ENCODE data around the gene PGAP3. TPM values are rescaled to one million over a fixed set of nuclear protein-coding genes. Genes with fewer than 3 reads are reported as not detected.

PGAP3 gene
- total and polyA plus RNA-seq, 4 donors: 9.7 to 30.4 (median 25.9) TPM

GRCh38 chr17:39632153-39632941 is 55.5 kb downstream of the PGAP3 start:
- peak overlapping the region; percentile 85 for H3K27ac ChIP-seq (ENCODE audit: low read depth, low read length)
- WGBS (ENCODE audit: insufficient coverage): 23% methylated on average over 10 of the region's 13 CpGs
- no peak overlapping the region for H3K4me3 ChIP-seq (ENCODE audit: low read depth, low read length)
- peak in 3 of 6 donors; percentile 60 to 87 (median 82) for DNase-seq (ENCODE audit: low read depth in 4 of 6, low spot score in 6 of 6)
- peaks cover 11% of the 10 kb centered on the region for H3K36me3 ChIP-seq (ENCODE audit: control insufficient read depth, insufficient read depth, low read length)
- peaks cover 68% of the 10 kb centered on the region for H3K4me1 ChIP-seq (ENCODE audit: control insufficient read depth, insufficient read depth, low read length)
- H3K27me3 ChIP-seq (ENCODE audit: control insufficient read depth, insufficient read depth, low read length): peaks cover 14% of the 10 kb centered on the region
- H3K9me3 ChIP-seq (ENCODE audit: control insufficient read depth, insufficient read depth, low read length): no peaks in the 10 kb centered on the region

- Histone ChIP-seq H3K4me1 (ENCODE audit: control insufficient read depth, insufficient read depth, low read length) (peaks cover 71% of the 10 kb centered on the region), H3K27ac (ENCODE audit: low read depth, low read length) (no peak overlapping the region), H3K4me3 (ENCODE audit: low read depth, low read length) (no peak overlapping the region), H3K9me3 (ENCODE audit: control insufficient read depth, insufficient read depth, low read length) (no peaks in the 10 kb centered on the region), H3K27me3 (ENCODE audit: control insufficient read depth, insufficient read depth, low read length) (peaks cover 21% of the 10 kb centered on the region), H3K36me3 (ENCODE audit: control insufficient read depth, insufficient read depth, low read length) (peaks cover 11% of the 10 kb centered on the region)
- no peak for DNase-seq (ENCODE audit: low read depth in 4 of 6, low spot score in 6 of 6)
- 63% methylated on average over 4 of the region's 6 CpGs for WGBS (ENCODE audit: insufficient coverage)
Measured at GRCh38 chr17:39631403-39631802, 56.5 kb downstream of the PGAP3 start.

- Histone ChIP-seq H3K27me3 (ENCODE audit: control insufficient read depth, insufficient read depth, low read length) (peaks cover 29% of the 10 kb centered on the region), H3K9me3 (ENCODE audit: control insufficient read depth, insufficient read depth, low read length) (no peaks in the 10 kb centered on the region), H3K4me3 (ENCODE audit: low read depth, low read length) (no peak overlapping the region), H3K4me1 (ENCODE audit: control insufficient read depth, insufficient read depth, low read length) (peaks cover 84% of the 10 kb centered on the region), H3K27ac (ENCODE audit: low read depth, low read length) (no peak overlapping the region), H3K36me3 (ENCODE audit: control insufficient read depth, insufficient read depth, low read length) (peaks cover 8% of the 10 kb centered on the region)
- DNase-seq (ENCODE audit: low read depth in 4 of 6, low spot score in 6 of 6): no peak
- 71% methylated on average over 8 of the region's 12 CpGs for WGBS (ENCODE audit: insufficient coverage)
Measured at GRCh38 chr17:39629898-39630297, 58.0 kb downstream of the PGAP3 start.

DNA sequence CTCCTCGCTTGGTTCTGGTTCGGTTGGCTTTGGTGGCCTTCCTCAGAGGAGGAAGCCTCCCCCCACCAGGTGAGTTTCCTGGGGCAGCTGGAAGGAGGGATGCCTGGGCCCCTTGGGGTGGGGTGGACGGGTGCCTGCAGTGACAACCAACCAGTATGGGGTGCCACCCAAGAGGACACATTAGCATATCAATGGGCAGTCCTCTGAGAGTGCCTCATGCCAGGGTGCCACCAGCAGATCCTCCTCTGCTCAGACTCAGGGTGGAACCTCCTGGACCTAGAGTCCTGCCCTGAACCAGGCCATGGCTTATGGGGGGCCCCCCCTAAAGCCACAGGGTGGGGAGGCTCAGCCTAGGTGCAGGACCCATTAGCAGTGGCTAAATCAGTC is 58.4 kb downstream of the PGAP3 start:
- no peaks in the 10 kb centered on the region for H3K9me3 ChIP-seq (ENCODE audit: control insufficient read depth, insufficient read depth, low read length)
- no peak overlapping the region for H3K27ac ChIP-seq (ENCODE audit: low read depth, low read length)
- no peak for DNase-seq (ENCODE audit: low read depth in 4 of 6, low spot score in 6 of 6)
- H3K36me3 ChIP-seq (ENCODE audit: control insufficient read depth, insufficient read depth, low read length): peaks cover 8% of the 10 kb centered on the region
- no peak overlapping the region for H3K4me3 ChIP-seq (ENCODE audit: low read depth, low read length)
- H3K4me1 ChIP-seq (ENCODE audit: control insufficient read depth, insufficient read depth, low read length): peaks cover 83% of the 10 kb centered on the region
- H3K27me3 ChIP-seq (ENCODE audit: control insufficient read depth, insufficient read depth, low read length): peaks cover 32% of the 10 kb centered on the region
- WGBS (ENCODE audit: insufficient coverage): 67% methylated on average over 1 of the region's 3 CpGs

DNA sequence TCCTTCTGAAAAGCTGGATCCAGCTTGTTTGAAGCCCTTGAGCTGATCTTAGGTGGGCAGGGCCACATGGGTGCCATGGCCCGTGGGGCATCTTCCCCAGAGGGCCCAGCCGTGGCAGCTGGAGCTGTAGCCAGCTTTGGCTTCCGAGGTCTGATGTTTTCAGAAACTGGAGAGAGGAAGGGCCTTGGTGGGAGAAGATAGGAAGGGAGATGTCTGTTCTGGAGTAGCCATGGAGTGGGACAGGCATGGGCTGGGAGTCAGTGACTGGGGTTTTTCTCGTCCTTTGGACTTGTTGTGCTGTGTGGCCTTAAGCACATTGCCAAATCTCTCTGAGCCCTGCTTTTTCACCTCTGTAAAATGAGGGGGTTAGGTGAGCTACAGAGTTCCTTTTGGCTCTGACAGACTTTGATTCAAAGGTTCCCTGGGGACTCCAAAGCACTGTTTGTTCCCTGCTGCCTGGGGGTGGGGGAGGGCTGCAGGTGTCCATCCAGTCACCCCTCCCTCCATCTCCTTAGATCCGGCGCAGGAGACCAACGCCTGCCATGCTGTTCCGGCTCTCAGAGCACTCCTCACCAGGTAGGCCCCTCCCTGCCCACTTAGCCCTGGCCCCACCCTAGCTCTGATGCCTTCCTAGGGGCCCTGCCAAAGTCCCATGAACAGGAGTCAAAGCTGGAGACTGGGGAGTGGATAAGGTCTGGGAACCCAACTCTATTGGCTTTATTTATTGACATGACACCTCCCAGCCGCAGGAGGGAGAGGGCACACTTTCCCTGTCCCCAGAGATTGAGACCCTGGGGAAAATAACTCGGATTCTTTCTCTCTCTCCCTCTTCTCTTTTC is 59.0 kb downstream of the PGAP3 start:
- WGBS (ENCODE audit: insufficient coverage): 50% methylated on average over 4 of the region's 10 CpGs
- Histone ChIP-seq H3K4me1 (ENCODE audit: control insufficient read depth, insufficient read depth, low read length) (peaks cover 78% of the 10 kb centered on the region), H3K9me3 (ENCODE audit: control insufficient read depth, insufficient read depth, low read length) (no peaks in the 10 kb centered on the region), H3K36me3 (ENCODE audit: control insufficient read depth, insufficient read depth, low read length) (peaks cover 8% of the 10 kb centered on the region), H3K27ac (ENCODE audit: low read depth, low read length) (no peak overlapping the region), H3K27me3 (ENCODE audit: control insufficient read depth, insufficient read depth, low read length) (peaks cover 32% of the 10 kb centered on the region), H3K4me3 (ENCODE audit: low read depth, low read length) (peak overlapping the region; percentile 51)
- no peak for DNase-seq (ENCODE audit: low read depth in 4 of 6, low spot score in 6 of 6)

GRCh38 chr17:39627712-39628516 is 59.9 kb downstream of the PGAP3 start:
- Histone ChIP-seq H3K36me3 (ENCODE audit: control insufficient read depth, insufficient read depth, low read length) (peaks cover 8% of the 10 kb centered on the region), H3K9me3 (ENCODE audit: control insufficient read depth, insufficient read depth, low read length) (no peaks in the 10 kb centered on the region), H3K4me3 (ENCODE audit: low read depth, low read length) (peak overlapping the region; percentile 51), H3K27me3 (ENCODE audit: control insufficient read depth, insufficient read depth, low read length) (peaks cover 32% of the 10 kb centered on the region), H3K27ac (ENCODE audit: low read depth, low read length) (no peak overlapping the region), H3K4me1 (ENCODE audit: control insufficient read depth, insufficient read depth, low read length) (peaks cover 76% of the 10 kb centered on the region)
- 15% methylated on average over 12 of the region's 16 CpGs for WGBS (ENCODE audit: insufficient coverage)
- DNase-seq (ENCODE audit: low read depth in 4 of 6, low spot score in 6 of 6): no peak

DNA sequence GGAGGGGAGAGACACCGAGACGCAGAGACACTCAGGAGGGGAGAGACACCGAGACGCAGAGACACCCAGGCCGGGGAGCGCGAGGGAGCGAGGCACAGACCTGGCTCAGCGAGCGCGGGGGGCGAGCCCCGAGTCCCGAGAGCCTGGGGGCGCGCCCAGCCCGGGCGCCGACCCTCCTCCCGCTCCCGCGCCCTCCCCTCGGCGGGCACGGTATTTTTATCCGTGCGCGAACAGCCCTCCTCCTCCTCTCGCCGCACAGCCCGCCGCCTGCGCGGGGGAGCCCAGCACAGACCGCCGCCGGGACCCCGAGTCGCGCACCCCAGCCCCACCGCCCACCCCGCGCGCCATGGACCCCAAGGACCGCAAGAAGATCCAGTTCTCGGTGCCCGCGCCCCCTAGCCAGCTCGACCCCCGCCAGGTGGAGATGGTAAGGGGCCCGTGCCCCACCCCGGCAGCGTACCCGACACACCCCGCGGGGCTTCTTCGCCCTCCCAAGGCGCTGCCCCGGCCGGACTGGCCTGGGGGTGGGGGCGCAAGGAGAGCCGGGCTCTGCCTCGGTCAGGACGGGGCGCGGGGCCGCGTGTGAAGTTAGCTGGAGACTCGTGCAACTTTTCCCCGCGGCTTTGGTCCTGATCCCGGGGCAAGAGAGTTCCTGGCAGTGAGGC is 60.7 kb downstream of the PGAP3 start:
- H3K27me3 ChIP-seq (ENCODE audit: control insufficient read depth, insufficient read depth, low read length): peaks cover 32% of the 10 kb centered on the region
- H3K4me1 ChIP-seq (ENCODE audit: control insufficient read depth, insufficient read depth, low read length): peaks cover 71% of the 10 kb centered on the region
- peak overlapping the region; percentile 51 for H3K4me3 ChIP-seq (ENCODE audit: low read depth, low read length)
- peaks cover 8% of the 10 kb centered on the region for H3K36me3 ChIP-seq (ENCODE audit: control insufficient read depth, insufficient read depth, low read length)
- H3K27ac ChIP-seq (ENCODE audit: low read depth, low read length): no peak overlapping the region
- under 1% methylated on average over 72 of the region's 72 CpGs for WGBS (ENCODE audit: insufficient coverage)
- no peak for DNase-seq (ENCODE audit: low read depth in 4 of 6, low spot score in 6 of 6)
- H3K9me3 ChIP-seq (ENCODE audit: control insufficient read depth, insufficient read depth, low read length): no peaks in the 10 kb centered on the region

GRCh38 chr17:39626171-39627046 is 61.4 kb downstream of the PGAP3 start, which contains the start of gene PPP1R1B:
Gene PPP1R1B, plus strand, starts transcription at chr17:39626952. Its CDS starts 441 bp downstream, at chr17:39627393.
- no peak within 1 kb of the TSS for H3K27ac ChIP-seq (ENCODE audit: low read depth, low read length)
- peak in 2 of 6 donors; percentile 68 to 84 for DNase-seq (ENCODE audit: low read depth in 4 of 6, low spot score in 6 of 6)
- peaks cover 71% of the 10 kb centered on the region for H3K4me1 ChIP-seq (ENCODE audit: control insufficient read depth, insufficient read depth, low read length)
- peaks cover 5% of the 10 kb centered on the region for H3K36me3 ChIP-seq (ENCODE audit: control insufficient read depth, insufficient read depth, low read length)
- H3K4me3 ChIP-seq (ENCODE audit: low read depth, low read length): peak within 1 kb of the TSS; percentile 51
- no peaks in the 10 kb centered on the region for H3K9me3 ChIP-seq (ENCODE audit: control insufficient read depth, insufficient read depth, low read length)
- H3K27me3 ChIP-seq (ENCODE audit: control insufficient read depth, insufficient read depth, low read length): peaks cover 32% of the 10 kb centered on the region
- 10% methylated on average over 29 of the region's 29 CpGs for WGBS (ENCODE audit: insufficient coverage)

Measured in spinal cord (tissue), 10 donors.